GM12878 (cell line): ENCODE measurements around the gene MAML2. TPM values are rescaled to one million over a fixed set of nuclear protein-coding genes. Genes with fewer than 3 reads are reported as not detected.

Source experiments
- ATAC-seq: fragments of 200-7000 bp; cut with Tn5 transposase; 3 replicates; pipeline ENCODE4 v1.9.1; 2020; ENCODE audit warnings: mild to moderate bottlenecking, moderate library complexity
- BruUV-seq: library from RNA; stranded (reverse); fragments of 400-500 nt; replicated peaks from 2 replicates; lab custom pipeline; 2021; lab: Mats Ljungman, UMichigan
- CTCF ChIA-PET: fragments of 300-600 bp; sonication (Branson Sonifier 250); formaldehyde crosslinking; extraction: SDS; loops from one replicate; lab custom pipeline; 2021; ENCODE audit warnings: inconsistent platforms; lab: Yijun Ruan, JAX
- POLR2A ChIA-PET: fragments of 350-600 bp; formaldehyde crosslinking; extraction: SDS; loops from one replicate; lab custom pipeline; 2021; ENCODE audit warnings: inconsistent platforms; lab: Charles Lee
- RAD21 ChIA-PET: fragments of 300-600 bp; sonication (Branson Sonifier 250); formaldehyde crosslinking; loops from one replicate; lab custom pipeline; 2023; ENCODE audit warnings: antibody characterized with exemption; ENCODE audit not compliant: unreplicated experiment; lab: Charles Lee
- SMC1A ChIA-PET: fragments of 300-600 bp; sonication (Branson Sonifier 250); formaldehyde crosslinking; loops from one replicate; lab custom pipeline; 2023; ENCODE audit not compliant: unreplicated experiment, uncharacterized antibody; lab: Charles Lee
- DNase-seq: peaks from one replicate; pipeline ENCODE4 v3.0.0-alpha.2; 2011; ENCODE audit warnings: low read depth, low spot score
- FAIRE-seq: peaks from 3 replicates; lab custom pipeline; 2011; peaks lifted over from hg19 to GRCh38; lab: Jason Lieb, UNC
- H2AFZ ChIP-seq: 2 replicates; pipeline ENCODE4 v1.6.0; 2011; ENCODE audit warnings: low read depth, low read length, control low read depth; ENCODE audit not compliant: control insufficient read depth
- H3K27ac ChIP-seq: 2 replicates; pipeline ENCODE4 v1.5.1; 2011; ENCODE audit warnings: control low read depth; ENCODE audit not compliant: control insufficient read depth, insufficient read depth
- H3K27me3 ChIP-seq, 2 experiments: replicated peaks in 1 of 2; 2 replicates each; pipeline versions ENCODE4 v1.6.0 to v1.6.1; 2011; ENCODE audit warnings: low read length in 1 of 2; ENCODE audit not compliant: control insufficient read depth in 2 of 2, insufficient read depth in 2 of 2
- H3K36me3 ChIP-seq, 2 experiments: 2 replicates each; pipeline ENCODE4 v1.5.1; 2011; ENCODE audit warnings: low read length in 1 of 2; ENCODE audit not compliant: control insufficient read depth in 2 of 2, insufficient read depth in 2 of 2
- H3K4me1 ChIP-seq: 2 replicates; pipeline ENCODE4 v1.6.1; 2011; ENCODE audit warnings: mild to moderate bottlenecking, low read length, moderate library complexity, mixed read lengths; ENCODE audit not compliant: control insufficient read depth, insufficient read depth
- H3K4me2 ChIP-seq: 2 replicates; pipeline ENCODE4 v1.6.0; 2011; ENCODE audit warnings: control low read depth; ENCODE audit not compliant: control insufficient read depth, insufficient read depth
- H3K4me3 ChIP-seq: fragments of 200-600 bp; sonication (generic); 2 replicates; pipeline ENCODE4 v1.5.1; 2016
- H3K79me2 ChIP-seq: 2 replicates; pipeline ENCODE4 v1.6.0; 2011; ENCODE audit warnings: low read length; ENCODE audit not compliant: control insufficient read depth, insufficient read depth
- H3K9ac ChIP-seq: 2 replicates; pipeline ENCODE4 v1.8.0; 2011; ENCODE audit warnings: low read length, control low read depth, mixed read lengths; ENCODE audit not compliant: control insufficient read depth, insufficient read depth
- H3K9me3 ChIP-seq: replicated peaks from 3 replicates; pipeline ENCODE4 v1.5.1; 2011; ENCODE audit warnings: mild to moderate bottlenecking, low read length; ENCODE audit not compliant: control insufficient read depth, insufficient read depth
- H4K20me1 ChIP-seq: 2 replicates; pipeline ENCODE4 v1.6.0; 2011; ENCODE audit not compliant: control insufficient read depth, insufficient read depth
- NFYA ChIP-seq: IDR thresholded peaks from 2 replicates; pipeline ENCODE4 v1.6.1; 2011; ENCODE audit warnings: low read depth, mild to moderate bottlenecking, low read length, improper control_type of control experiment, borderline replicate concordance
- NRF1 ChIP-seq: conservative IDR thresholded peaks from 2 replicates; pipeline ENCODE4 v1.6.1; 2011; ENCODE audit warnings: mild to moderate bottlenecking, low read depth, low read length, improper control_type of control experiment
- POLR2AphosphoS2 ChIP-seq: IDR thresholded peaks from 2 replicates; pipeline ENCODE4 v1.6.1; 2011; ENCODE audit warnings: low read depth, mild to moderate bottlenecking, low read length, improper control_type of control experiment, moderate library complexity
- YY1 ChIP-seq: IDR thresholded peaks from 2 replicates; pipeline ENCODE4 v1.6.1; 2011; ENCODE audit warnings: low read depth, mild to moderate bottlenecking, low read length
- WGBS: methylation state at CpG from one replicate; pipeline ENCODE4 v1.1.6; 2016; ENCODE audit warnings: low lambda C conversion rate; ENCODE audit not compliant: insufficient replicate concordance, insufficient coverage; ENCODE audit errors: missing lambda C conversion rate; 5-methylcytosine and 5-hydroxymethylcytosine counted together
- in situ Hi-C: fragments of 300-500 bp; cut with MboI; formaldehyde crosslinking; loops from 9 replicates; pipeline ENCODE4 v1.14.3; 2018; ENCODE audit warnings: mixed read lengths
- intact Hi-C: fragments of 100-400 bp; cut with micrococcal nuclease; formaldehyde crosslinking; loops from one replicate; pipeline ENCODE4 v1.14.2; 2022; ENCODE audit not compliant: unreplicated experiment
- polyA plus RNA-seq, 11 experiments: library from polyadenylated mRNA; depleted of rRNA in 4 of 11; unstranded in 6 of 11; stranded (reverse) in 5 of 11; fragments of >200 nt; fragmentation: Nextera tagmentation in 4 of 11; fragmentation: Illumina TruSeq in 1 of 11; extraction: Ambion mirVana in 4 of 11; extraction: Trizol in 1 of 11; gene quantifications; 1 replicate in 1 of 11; 2 replicates in 10 of 11; pipeline versions ENCODE4 v1.2.1 to v1.2.3, GENCODE V29; 2011 to 2016; ENCODE audit warnings: inconsistent platforms in 2 of 11, missing spikeins in 2 of 11, low read depth in 1 of 11
- total RNA-seq, 4 experiments: library from RNA; depleted of rRNA in 3 of 4; stranded (reverse); fragments of >200 nt in 3 of 4; fragmentation: Illumina TruSeq in 1 of 4; extraction: Trizol in 1 of 4; gene quantifications; 2 replicates each; pipeline versions ENCODE4 v1.2.1 to v1.2.3, GENCODE V29; 2013 to 2021
- TF ChIP-seq, protein P1 (sequence below): fragments of 450-650 bp; IDR thresholded peaks from 2 replicates; pipeline ENCODE4 v1.6.1; 2018; ENCODE audit warnings: borderline replicate concordance, mild to moderate bottlenecking; ENCODE audit not compliant: partially characterized antibody
- TF ChIP-seq, protein P2 (sequence below): IDR thresholded peaks from 2 replicates; pipeline ENCODE4 v1.6.1; 2012; ENCODE audit warnings: low read depth, low read length, improper control_type of control experiment
- TF ChIP-seq, protein P3 (sequence below): fragments of 450-650 bp; IDR thresholded peaks from 2 replicates; pipeline ENCODE4 v1.6.1; 2016; ENCODE audit warnings: mild to moderate bottlenecking

MAML2 gene
- total and polyA plus RNA-seq, 10 of the 15 experiments (the other 5 are each of a cell fraction or from before 2014, with no cell fraction given): 2.5 to 15.1 (median 12.0) TPM

DNA sequence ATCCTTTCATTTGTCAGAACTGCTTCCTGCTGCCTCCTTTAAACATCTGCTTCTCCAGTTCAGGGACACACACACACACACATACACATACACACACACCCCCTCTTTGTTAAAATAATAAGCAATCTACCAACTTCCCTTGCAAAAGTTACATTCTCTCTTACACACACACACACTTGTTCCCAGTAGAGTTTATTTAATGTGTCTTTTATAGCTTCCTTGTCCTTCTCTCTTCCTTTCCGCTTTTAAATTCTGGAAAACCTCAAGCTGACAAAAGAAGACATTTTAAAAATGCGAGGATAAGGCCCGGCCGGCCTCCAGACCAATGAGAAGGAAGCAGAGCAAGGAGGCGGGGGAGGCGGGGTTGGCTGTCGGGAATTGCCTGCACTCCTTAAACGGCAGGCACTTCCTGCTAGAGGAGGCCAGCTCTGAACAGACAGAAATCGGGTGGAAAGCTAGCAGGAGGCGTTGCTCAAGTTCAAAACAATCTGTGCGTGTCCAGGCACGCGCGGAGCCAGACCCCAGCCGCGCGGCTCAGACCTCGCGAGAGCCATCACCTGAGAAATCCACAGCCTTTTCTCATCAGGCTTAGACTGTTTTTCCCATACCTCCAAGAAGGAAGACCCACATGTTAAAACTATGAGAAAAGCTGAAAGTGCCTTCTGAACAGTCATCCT, 99.9 kb downstream of the MAML2 start (continued):
- TF ChIP-seq NRF1: no peak
- no peak for TF ChIP-seq POLR2AphosphoS2

DNA sequence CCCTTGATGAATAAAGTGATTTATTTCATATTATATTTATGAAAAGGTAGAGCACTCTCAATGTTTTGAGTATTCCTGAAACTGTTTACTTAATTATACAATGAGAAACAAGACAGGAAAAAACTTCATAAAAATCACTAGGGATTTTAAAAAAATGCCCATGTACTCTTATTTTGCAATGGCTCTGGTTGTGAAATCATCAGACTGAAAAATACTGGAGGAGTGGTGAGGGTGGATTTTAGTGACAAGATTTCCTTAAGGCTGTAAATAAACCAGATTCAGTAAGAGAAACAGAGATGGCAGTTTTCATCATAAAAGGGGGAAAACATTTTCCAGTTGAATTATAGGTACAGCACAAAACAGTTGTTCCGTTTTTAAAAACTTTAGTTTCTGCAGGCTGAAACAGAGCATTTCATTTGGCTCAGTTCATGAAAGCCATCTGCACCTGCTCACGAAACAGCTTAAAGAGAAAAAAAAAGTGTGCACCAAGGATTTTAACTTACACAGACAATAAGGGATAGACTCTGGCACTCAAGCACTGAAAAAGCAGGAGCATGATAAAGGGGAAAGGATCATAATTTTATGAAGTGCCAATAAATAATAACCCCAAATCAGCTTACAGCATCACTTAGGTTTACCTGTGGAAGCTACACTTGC, 100.7 kb downstream of the MAML2 start:
- WGBS: 98% methylated on average over 2 of the region's 2 CpGs
- no peak for ATAC-seq
- in situ Hi-C loops: loop anchor here (10.0 kb wide), 1 partner anchor 1148 kb away; no protein-coding TSS in a partner anchor
- no TSS peak for BruUV-seq
- ChIA-PET CTCF (interaction anchor here (0.7 to 5.7 kb wide), 14 partner anchors 11 to 187 kb away, joined by 3 to 51 read pairs (median 4); partner anchors contain the start of gene MAML2), RAD21 (interaction anchor here (0.7 to 4.8 kb wide), 15 partner anchors 11 to 393 kb away, joined by 3 to 93 read pairs (median 4); partner anchors contain the start of genes CCDC82, JRKL and MAML2)
- no peak overlapping the region; the same call in 1 of the 2 replicates for H2AFZ ChIP-seq
- peak overlapping the region; percentile 68 for H3K27ac ChIP-seq
- peaks cover 5% of the 10 kb centered on the region; the same call in 1 of the 3 replicates for H3K9me3 ChIP-seq
- peaks cover 49% of the 10 kb centered on the region for H3K79me2 ChIP-seq
- H3K27me3 ChIP-seq: no peaks in the 10 kb centered on the region
- TF ChIP-seq, protein P1, sequence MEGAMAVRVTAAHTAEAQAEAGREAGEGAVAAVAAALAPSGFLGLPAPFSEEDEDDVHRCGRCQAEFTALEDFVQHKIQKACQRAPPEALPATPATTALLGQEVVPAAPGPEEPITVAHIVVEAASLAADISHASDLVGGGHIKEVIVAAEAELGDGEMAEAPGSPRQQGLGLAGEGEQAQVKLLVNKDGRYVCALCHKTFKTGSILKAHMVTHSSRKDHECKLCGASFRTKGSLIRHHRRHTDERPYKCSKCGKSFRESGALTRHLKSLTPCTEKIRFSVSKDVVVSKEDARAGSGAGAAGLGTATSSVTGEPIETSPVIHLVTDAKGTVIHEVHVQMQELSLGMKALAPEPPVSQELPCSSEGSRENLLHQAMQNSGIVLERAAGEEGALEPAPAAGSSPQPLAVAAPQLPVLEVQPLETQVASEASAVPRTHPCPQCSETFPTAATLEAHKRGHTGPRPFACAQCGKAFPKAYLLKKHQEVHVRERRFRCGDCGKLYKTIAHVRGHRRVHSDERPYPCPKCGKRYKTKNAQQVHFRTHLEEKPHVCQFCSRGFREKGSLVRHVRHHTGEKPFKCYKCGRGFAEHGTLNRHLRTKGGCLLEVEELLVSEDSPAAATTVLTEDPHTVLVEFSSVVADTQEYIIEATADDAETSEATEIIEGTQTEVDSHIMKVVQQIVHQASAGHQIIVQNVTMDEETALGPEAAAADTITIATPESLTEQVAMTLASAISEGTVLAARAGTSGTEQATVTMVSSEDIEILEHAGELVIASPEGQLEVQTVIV: no peak
- TF ChIP-seq NFYA (no peak), YY1 (no peak), POLR2AphosphoS2 (no peak)
- TF ChIP-seq, protein P2, sequence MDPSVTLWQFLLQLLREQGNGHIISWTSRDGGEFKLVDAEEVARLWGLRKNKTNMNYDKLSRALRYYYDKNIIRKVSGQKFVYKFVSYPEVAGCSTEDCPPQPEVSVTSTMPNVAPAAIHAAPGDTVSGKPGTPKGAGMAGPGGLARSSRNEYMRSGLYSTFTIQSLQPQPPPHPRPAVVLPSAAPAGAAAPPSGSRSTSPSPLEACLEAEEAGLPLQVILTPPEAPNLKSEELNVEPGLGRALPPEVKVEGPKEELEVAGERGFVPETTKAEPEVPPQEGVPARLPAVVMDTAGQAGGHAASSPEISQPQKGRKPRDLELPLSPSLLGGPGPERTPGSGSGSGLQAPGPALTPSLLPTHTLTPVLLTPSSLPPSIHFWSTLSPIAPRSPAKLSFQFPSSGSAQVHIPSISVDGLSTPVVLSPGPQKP: no peak
- TF ChIP-seq, protein P3, sequence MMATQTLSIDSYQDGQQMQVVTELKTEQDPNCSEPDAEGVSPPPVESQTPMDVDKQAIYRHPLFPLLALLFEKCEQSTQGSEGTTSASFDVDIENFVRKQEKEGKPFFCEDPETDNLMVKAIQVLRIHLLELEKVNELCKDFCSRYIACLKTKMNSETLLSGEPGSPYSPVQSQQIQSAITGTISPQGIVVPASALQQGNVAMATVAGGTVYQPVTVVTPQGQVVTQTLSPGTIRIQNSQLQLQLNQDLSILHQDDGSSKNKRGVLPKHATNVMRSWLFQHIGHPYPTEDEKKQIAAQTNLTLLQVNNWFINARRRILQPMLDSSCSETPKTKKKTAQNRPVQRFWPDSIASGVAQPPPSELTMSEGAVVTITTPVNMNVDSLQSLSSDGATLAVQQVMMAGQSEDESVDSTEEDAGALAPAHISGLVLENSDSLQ: no peak
- TF ChIP-seq, all 136 proteins: peak for 0
- Histone ChIP-seq H3K4me1 (peaks cover 12% of the 10 kb centered on the region; the same call in 1 of the 2 replicates), H3K4me2 (peak overlapping the region; percentile 98), H4K20me1 (no peaks in the 10 kb centered on the region), H3K9ac (peak overlapping the region; percentile 50; the same call in 1 of the 2 replicates), H3K36me3 (no peaks in the 10 kb centered on the region), H3K4me3 (peak overlapping the region; percentile 60; the same call in 1 of the 2 replicates)
- intact Hi-C loops: loop anchor here (5.0 kb wide), 3 partner anchors 100 to 230 kb away; partner anchors contain the start of genes CCDC82 and MAML2
- ChIA-PET SMC1A (interaction anchor here (0.6 to 11.7 kb wide), 27 partner anchors 9 to 230 kb away, joined by 3 to 189 read pairs (median 4); partner anchors contain the start of genes CCDC82, JRKL and MAML2), POLR2A (interaction anchor here (0.9 to 3.7 kb wide), 7 partner anchors 9 to 180 kb away, joined by 3 to 50 read pairs (median 4); partner anchors contain the start of gene MAML2)
- FAIRE-seq (no peak), DNase-seq (no peak)
